HG02973 (cell line): ENCODE measurements around the gene ATP5MC3.
"Not testable (repeated sequence)": the region's sequence is repeated elsewhere in the genome, so short reads cannot be mapped to it uniquely, and the experiment has no call there.

ENCODE experiments used
- ATAC-seq: cut with Tn5 transposase; IDR thresholded peaks from one replicate; pipeline ENCODE4 v1.9.1; 2021; ENCODE audit warnings: moderate library complexity; ENCODE audit not compliant: unreplicated experiment

ATP5MC3 gene

GRCh38 chr2:175181104-175181876, at the start of gene ATP5MC3:
TSS of gene ATP5MC3 (minus strand) at chr2:175181710. CDS start at chr2:175181393, 317 bp downstream.
- peak; percentile 88 for ATAC-seq

- not testable (repeated sequence) for ATAC-seq
Observed at GRCh38 chr2:175228601-175229000, 47.1 kb upstream of the ATP5MC3 start.

DNA sequence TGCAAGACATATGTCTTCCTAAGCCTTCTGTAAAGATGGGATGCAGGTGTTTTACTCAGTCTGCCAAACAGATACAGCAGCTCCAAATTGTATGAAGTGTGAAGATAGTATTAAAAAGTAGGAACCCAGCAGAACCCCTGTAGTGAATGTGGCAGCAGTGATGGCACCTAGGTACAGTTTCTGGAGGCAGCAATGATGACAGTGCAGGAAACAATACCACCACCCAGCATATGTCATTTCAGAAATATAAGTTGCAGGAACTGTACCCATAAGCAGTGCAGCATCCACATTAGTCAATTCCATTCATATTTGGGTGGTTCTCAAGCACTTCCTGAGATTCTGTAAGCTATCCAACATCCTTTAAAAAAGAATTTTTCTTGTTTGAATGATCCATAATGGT, 46.7 kb upstream of the ATP5MC3 start:
- ATAC-seq = no peak

GRCh38 chr2:175227393-175227792, 45.9 kb upstream of the ATP5MC3 start:
- no peak for ATAC-seq

DNA sequence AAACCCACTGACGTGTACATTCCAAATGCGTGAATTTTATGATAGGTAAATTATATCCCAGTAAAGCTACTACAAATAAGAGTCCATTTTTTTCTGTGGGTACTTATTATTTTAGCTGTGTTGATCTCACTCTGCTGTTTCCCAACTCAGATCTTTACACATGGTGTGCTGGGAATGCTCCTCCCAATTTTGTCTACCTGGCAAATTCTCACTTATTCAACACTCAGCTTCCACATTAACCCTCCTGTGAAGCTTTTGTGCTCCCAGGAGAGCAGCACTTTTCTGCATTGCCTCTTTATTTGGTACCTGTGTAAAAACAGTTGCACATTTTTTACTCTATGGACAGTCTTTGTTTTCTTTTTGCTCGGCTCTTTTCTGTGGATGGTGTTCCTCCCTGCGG, 38.6 kb upstream of the ATP5MC3 start:
- ATAC-seq = no peak

DNA sequence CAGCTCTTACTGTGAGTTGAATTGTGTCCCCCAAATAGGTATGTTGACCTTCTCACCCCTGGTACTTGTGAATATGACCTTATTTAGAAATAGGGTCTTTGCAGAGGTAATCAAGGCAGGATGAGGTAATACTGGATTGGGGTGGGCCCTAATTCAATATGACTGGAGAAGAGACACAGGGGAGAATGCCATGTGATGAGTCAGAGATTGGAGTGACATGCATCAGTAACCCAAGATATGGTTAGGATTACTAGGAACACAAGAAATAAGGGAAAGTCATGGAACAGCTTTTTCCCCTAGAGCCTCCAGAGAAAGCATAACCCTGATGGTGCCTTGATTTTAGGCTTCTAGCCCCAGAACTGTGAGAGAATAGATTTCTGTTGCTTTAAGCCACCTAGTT, 37.0 kb upstream of the ATP5MC3 start:
- no peak for ATAC-seq

- ATAC-seq = no peak
Observed at GRCh38 chr2:175207741-175208438, 26.4 kb upstream of the ATP5MC3 start.

GRCh38 chr2:175206866-175207265, 25.4 kb upstream of the ATP5MC3 start:
- no peak for ATAC-seq

- no peak for ATAC-seq
Observed at GRCh38 chr2:175205523-175205922, 24.0 kb upstream of the ATP5MC3 start.

DNA sequence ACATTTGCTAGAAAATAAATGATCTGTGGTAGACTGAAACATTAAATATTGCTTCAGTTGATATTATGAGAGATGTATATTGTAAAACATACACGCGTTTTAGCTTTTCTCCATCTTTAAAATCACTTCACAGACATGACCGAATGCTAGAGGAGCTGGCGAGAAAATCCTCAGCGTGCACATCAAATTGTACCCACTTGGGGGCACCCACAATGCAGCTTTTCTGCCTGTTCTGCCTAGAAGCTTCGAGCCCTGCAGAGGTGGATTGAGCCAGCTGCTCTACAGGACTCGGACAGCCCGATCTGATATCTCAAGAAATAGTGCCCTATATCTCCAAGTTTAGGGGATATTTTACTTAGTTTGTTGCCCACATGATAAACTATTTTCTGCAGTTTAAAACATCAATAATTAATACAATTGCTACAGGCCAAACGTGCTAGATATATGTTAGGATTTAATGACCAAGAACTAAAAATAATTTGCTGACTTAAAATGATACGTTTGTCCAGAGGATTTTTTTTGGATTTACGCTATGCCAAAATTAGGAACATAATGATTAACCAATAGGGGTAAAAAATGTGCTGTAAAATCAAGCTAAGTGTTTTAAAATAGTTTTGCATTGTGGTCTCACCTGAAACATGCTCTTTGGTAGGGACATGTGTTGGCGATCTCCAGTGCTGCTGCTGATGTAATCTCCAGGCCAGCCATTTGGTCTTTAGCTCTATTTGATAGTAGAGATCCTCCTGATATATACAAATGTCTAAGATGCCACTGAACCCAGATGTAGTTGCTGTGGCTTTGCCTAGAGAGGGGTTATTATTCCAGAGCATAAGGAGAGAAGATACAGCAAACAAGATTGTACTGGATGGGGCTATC, 22.3 kb upstream of the ATP5MC3 start:
- ATAC-seq = peak; percentile 84

GRCh38 chr2:175195012-175195411, 13.5 kb upstream of the ATP5MC3 start:
- no peak for ATAC-seq

GRCh38 chr2:175188761-175189160, 7.3 kb upstream of the ATP5MC3 start:
- no peak for ATAC-seq

DNA sequence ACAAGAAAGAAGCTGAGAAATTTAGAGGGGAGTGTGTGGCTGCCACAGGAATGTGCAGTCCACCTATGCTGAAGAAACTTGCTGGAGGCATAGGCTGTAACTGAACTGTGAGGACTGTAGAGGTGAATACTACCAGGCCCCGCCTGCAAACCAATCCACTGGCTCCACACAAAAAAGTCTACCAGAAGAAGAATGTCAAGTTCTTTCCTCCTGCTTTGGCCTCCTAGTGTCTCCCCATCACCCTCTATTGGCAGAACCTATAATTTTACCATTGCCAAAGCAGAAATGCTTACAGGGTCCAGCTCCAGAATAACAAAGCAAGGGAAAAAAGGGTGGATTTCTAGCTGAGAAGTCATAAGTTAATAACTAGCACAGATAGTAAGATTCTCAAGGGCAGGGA, 5.9 kb upstream of the ATP5MC3 start:
- no peak for ATAC-seq

- ATAC-seq = no peak
Observed at GRCh38 chr2:175183674-175184073, 2.2 kb upstream of the ATP5MC3 start.

DNA sequence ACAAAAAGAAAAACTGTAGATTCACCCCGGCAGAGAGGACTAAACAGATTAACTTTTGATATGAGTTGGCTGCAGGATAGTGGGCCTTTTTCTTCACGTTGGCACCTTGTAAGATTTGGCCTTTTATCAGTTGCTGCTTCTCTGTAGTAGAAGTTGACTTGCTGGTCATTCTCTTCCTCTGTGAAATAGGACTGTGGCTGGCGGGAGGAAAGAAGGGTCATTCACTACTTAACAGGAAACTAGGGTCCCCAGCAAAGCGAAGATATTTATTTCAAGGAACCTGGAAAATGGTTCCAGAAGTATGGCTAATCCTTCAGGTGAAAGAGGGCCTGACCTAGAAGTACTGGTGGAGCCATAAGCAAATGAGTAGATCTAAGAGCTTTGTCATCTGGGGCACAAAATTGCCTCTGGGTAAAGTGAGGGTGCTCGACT, 383 bp upstream of the ATP5MC3 start:
- ATAC-seq = no peak

DNA sequence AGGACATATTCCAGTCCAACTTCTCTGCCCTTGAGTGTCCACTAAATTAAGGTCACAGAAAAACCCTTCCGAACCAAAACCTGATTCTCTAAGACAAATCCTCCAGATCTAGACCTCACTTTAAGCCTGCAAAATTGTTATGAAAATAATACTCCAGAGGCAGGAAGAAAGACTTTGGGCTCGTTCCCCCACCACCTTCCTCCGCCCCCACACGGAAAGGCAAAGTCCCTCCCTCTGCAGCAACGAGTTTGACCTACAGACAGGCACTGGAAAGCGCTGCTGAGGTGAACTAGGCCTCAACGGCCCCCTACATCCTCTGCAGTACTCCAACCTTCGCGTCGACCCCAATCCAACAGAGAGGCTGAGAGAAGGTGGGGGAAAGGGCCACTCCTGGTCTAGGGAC, 808 bp downstream of the ATP5MC3 start:
- peak; percentile 40 for ATAC-seq

GRCh38 chr2:175176624-175177023, 4.9 kb downstream of the ATP5MC3 start:
- no peak for ATAC-seq

DNA sequence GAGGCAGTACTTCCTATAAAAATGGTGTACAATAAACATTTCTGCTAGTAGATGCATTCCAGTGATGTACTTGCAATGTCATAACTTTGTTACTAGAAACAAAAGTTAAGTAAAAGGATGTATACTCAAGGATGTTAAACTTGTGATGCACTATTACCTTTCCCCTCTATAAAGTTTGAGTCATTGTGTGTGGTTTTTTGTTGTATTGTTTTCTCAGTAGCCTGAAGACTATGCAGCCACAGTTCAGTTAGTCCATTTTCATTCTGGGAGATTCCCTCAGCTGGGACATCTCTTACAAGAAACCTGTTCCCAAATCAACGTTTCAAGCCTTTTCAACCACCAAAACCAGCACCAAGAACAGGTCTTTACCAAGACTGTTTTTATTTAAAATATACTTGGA, 5.6 kb downstream of the ATP5MC3 start:
- ATAC-seq = no peak

- ATAC-seq = no peak
Observed at GRCh38 chr2:175175320-175175719, 6.2 kb downstream of the ATP5MC3 start.

DNA sequence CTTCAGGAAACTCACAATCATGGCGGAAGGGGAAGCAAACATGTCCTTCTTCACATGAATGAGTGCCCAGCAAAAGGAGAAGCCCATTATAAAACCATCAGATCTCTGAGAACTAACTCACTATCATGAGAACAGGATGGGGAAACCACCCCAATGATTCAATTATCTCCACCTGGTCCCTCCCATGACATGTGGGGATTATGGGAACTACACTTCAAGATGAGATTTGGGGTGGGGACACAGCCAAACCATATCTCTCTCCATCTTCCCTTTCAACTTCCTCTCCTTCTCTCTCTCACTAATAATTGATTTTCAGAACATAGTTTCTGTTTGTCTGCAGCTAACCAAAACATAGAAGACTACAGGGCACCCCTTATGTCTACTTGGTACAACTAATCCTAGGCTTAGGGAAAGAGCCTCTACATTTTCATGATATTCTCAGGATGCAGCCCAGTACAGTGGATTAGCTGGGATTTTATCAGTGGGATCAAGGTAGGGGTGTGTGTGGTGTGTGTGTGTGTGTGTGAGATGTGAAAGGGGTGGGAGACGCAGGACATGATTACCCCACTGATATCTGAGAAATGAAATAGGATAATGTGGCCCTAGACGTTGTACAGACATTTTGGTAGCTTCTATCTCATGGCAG, 10.7 kb downstream of the ATP5MC3 start:
- ATAC-seq = no peak

GRCh38 chr2:175169191-175169590, 12.3 kb downstream of the ATP5MC3 start:
- ATAC-seq = no peak
